GM10847 (cell line): ENCODE measurements around the gene CALHM1.

Experiments used
- POLR2A ChIP-seq: IDR thresholded peaks from 2 replicates; pipeline ENCODE4 v1.6.1; 2011; ENCODE audit not compliant: insufficient read length; ENCODE audit errors: extremely low read depth

CALHM1 gene, protein sequence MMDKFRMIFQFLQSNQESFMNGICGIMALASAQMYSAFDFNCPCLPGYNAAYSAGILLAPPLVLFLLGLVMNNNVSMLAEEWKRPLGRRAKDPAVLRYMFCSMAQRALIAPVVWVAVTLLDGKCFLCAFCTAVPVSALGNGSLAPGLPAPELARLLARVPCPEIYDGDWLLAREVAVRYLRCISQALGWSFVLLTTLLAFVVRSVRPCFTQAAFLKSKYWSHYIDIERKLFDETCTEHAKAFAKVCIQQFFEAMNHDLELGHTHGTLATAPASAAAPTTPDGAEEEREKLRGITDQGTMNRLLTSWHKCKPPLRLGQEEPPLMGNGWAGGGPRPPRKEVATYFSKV

DNA sequence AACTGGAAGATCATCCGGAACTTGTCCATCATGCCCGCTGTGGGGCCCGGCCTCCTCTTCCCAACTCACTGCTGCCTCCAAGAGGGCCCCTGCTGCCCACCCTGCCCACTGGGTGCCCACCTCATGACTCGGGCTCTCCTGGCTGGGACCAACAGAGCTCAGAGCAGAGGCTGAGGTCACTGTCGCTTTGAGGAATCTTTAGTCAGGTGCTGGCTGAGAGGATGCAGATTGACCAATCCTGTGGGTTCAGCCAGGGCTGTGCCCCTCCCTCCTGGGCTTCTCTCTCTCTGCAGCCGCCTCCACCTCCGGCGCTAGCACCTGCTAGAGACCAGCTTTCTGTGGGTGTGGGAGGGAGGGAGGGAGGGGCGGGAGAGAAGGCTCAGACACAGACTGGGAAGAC, at the start of gene CALHM1:
Gene CALHM1 (minus strand): TSS at position 181 of the 400 bp plus-strand sequence. CDS start 149 bp downstream, at position 32.
- no peak for TF ChIP-seq POLR2A

DNA sequence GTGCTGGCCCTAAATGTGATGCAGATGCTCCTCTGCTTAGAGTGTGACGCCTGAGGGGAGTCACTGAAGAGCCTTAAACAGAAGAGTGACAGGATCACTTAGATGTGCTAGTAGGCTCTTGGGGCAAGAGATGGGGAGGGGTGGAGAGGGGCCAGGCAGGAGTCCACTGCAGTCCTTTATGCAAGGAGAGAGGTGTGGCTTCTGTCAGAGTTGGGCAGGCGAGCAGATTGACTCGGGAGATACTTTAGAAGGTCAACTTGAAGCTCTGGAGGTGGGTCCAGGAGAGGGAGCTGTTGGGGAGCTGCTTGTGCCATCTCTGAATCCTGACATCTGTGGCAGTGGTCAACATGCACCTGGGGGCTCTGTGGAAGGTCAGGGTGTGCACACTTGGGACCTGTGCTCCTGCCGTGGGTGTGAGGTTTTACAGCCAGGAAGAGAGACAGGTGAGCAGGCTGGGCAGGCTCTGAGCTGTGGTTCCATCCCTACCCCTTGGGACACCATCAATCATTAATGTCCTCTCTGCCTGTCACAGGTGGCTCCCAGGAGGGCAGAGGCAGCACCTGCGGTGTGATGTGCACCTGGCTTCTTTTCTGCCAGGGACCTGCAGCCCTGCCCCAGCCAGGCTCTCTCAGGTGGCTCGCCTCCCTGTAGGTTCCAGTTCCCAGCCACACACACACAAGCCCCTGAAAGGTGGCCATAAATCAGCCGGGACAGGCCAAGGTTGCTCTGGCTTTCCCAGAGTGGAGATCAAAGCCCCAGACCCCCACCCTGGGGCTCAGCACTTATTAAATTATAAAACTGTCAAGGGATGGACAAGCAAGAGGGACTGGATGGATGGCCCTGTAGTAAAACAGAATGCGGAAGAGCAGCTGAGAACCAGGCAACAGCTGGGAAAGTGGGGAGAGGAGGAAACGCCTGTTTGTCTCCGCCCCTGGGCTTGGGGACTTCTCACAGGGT, 48.8 kb upstream of the CALHM1 start:
- no peak for TF ChIP-seq POLR2A

DNA sequence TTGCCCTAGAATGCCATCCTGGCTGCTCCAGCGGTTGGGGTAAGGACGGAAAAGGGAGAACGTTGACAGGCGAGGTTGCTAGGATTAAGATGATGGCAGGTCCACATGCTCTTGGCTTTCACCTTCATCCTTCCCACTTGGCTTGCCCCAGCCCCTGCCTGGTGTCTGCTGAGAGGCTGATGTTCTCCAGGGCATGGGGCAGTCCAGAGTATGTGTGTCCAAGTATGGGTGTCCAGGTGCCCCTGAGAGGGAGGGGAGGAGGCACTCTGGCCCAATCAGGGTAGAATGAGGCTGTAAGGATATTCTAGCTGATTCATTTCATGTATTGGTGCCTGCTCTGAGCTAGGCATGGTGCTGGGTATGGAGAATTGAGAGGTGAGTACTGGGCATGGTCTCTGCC, 47.4 kb upstream of the CALHM1 start:
- TF ChIP-seq POLR2A, result no peak

DNA sequence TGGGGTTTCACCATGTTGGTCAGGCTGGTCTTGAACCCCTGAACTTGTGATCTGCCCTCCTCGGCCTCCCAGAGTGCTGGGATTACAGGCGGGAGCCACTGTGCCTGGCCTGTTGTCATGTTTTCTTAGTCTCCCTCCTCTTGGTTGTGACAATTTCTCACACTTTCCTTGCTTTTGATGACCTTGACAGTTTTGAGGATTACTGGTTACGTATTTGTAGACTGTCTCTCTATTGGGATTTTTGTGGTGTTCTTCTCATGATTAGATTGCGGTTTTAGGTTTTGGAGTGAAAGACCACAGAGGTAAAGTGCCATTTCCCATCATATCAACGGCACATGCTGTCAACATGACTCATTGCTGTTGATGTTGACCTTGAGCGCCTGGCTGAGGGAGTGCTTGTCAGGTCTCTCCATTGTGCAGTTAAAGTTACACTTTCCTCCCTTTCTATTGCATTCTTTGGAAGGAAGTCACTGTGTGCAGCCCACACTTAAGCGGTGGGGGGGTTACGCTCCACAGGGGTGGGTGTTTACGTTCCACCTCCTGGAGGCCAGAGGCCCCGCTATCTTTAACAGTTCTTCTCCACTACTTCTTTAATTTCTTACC, 45.6 kb upstream of the CALHM1 start:
- no peak for TF ChIP-seq POLR2A

DNA sequence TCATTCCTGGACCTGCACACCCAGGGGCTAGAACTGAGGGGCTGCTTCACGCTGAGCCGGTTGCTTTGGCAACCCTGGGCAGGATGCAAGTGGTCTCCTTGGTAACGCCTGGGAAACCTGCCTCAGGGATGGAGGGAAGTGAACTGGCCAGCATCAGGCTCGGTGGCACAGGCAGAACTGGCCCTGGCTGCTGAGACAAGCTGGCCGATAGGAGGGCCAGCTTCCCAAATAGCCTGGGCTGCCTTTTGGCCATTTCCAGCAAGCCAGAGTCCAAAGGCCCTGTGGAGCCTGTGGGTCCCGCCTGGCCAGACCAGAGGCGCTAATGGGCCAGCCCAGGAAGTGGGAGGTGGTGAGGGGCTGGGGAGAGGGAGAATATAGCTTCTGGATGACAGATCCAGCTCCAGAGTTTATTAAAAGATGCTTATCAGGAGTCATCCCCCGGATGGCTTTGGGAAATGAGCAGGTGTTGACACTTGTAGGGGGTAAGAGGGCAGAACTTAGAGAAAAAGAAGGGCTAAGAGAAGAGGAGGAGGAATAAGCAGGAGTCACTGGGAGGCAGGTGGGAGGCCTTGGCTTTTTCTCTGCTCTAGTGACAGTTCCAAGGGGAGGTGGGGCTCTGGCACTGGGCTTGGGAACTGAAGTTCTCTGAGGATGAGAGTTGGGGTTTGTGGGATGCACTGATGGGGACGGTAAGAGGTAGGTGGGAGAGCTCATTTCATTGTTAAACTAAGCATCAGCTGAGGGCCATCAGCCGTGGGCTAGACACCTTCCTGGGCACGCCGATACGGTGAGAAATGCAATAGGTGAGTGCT, 44.4 kb upstream of the CALHM1 start:
- no peak for TF ChIP-seq POLR2A

DNA sequence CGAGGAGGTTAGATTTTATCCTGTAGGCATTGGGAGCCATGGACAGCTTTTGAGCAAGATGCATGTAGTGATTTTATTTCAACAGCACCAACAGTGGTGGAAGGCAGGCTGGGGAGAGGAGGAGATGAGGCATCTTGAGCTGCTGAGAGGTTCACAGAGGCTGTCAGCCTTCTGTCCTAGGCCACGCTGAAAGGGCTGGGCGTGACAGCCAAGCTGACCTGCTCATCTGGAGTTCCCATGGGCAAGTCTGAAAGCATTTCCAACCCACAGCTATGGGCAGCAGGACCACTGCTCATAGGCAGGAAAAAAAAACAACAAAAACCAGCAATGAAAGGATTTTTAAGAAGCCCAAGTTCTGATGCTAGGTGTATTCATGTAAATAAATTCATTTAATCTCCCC, 42.5 kb upstream of the CALHM1 start:
- no peak for TF ChIP-seq POLR2A

DNA sequence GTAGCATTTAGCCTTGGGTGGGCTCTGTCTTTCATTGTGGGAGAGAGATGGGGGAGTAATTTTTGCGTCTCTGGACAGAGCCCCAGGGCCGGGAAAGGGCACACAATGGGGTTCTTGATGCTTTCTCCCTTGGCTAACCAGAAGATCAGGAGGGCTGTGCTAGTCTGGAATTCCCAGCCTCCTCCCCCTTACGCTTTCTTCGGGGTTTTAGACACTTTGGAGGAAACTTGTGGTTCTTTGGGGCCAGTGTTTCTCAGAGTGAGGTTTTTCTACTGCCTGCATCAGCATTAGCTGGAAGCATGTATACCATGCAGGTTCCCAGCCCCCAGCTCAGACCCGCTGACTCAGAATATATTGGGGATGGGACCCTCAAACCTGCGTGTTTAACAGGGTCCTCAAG, 41.8 kb upstream of the CALHM1 start:
- TF ChIP-seq POLR2A, result no peak

DNA sequence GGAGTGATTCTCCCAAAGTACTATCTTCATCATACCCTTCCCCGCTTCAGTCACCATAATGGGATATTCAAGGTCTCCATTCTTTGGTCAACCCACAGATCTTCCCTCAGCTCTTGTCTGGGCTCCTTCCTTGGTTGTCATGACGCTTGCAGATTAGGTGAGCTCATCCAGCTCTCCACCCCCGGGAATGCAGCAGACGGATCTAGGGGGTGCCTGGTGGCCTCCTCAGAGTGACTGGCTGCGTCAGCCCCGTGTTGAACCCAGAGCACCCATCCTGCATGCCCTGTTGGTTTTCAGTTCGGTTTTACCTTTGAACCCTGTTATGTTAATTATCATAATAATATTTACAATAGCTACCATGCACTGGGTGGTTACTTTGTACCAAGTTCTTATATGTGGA, 41.2 kb upstream of the CALHM1 start:
- TF ChIP-seq POLR2A, result no peak

DNA sequence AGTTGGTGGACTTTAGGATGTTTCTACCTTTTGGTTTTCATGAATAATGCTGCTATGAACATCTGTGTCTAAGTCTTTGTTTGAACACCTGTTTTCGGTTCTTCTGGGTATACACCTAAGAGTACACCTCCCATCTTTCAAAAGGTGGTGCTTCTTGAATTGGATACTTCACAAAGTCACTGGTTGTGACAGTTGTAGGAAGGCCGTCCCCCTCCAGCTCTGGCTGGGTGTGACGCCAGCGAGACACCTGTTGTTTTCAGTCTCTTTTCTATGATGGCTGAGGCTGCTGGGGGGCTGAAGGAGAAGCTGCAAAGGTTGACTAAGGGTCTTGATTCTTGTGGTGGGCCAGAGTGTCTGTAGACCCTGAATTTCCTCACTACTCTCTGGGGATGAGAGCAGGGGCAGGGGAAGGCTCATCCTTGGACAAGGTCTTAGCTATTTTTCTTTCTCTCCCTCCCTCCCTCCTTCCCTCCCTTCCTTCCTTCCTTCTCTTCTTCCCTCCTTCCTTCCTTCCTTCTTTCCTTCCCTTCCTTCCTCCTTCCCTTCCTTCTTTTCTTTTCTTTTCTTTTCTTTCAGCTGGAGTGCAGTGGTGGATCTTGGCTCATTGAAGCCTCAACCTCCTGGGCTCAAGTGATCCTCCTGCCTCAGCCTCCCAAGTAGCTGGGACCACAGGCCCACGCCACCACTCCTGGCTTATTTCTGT, 40.4 kb upstream of the CALHM1 start:
- no peak for TF ChIP-seq POLR2A

DNA sequence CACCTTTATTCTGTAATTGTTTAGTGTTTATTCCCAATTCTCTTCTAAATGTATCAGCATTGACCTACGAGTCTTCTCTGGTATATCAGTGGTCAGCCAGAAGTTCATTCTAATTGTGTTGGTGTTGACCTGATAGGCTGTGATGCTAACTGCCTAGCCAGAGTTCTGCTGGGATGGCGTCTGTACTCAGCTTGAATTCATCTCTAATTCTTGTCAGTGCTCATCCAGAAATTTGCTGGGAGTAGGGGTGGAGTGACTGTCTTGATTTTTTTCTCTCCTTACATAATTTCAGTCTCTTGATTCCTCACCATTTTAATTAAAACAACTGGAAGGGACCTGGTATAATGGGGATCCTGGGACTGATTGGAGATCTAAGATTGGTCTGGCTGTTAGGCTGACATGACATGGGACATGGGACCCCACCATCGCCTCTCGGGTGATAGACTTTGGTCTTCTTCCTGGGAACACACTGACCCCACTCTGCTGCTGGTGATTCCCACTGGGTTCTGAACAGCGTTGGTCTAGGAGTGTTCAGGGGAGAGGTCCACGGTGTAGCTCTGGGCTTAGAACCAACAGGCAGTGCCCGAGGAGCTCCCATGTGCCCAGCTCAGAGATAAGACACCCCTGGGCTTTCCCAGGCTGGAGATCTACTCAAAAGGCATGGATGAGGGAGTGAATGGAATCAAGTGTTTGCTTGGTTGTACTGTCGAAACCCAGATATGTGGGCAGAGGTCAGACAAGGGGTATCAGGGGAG, 38.6 kb upstream of the CALHM1 start:
- no peak for TF ChIP-seq POLR2A

DNA sequence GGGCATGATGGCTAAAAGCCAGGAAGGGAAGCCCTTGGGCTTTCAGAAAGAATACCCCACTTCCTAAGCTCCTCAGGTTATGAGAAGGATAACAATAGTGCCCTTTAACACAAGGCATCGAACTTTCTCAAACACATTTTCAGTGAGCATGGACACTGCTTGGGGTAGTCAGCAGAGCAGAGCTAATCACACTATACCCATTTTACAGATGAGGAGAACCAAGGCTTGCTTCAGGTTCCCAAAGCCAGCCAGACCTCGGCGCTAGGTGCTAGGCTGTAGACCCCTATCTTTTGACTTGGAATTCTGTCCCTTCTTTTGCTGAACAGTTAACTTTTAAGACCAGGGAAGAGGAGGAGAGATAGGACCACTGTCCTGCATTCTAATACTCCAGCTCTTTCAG, 36.6 kb upstream of the CALHM1 start:
- no peak for TF ChIP-seq POLR2A

DNA sequence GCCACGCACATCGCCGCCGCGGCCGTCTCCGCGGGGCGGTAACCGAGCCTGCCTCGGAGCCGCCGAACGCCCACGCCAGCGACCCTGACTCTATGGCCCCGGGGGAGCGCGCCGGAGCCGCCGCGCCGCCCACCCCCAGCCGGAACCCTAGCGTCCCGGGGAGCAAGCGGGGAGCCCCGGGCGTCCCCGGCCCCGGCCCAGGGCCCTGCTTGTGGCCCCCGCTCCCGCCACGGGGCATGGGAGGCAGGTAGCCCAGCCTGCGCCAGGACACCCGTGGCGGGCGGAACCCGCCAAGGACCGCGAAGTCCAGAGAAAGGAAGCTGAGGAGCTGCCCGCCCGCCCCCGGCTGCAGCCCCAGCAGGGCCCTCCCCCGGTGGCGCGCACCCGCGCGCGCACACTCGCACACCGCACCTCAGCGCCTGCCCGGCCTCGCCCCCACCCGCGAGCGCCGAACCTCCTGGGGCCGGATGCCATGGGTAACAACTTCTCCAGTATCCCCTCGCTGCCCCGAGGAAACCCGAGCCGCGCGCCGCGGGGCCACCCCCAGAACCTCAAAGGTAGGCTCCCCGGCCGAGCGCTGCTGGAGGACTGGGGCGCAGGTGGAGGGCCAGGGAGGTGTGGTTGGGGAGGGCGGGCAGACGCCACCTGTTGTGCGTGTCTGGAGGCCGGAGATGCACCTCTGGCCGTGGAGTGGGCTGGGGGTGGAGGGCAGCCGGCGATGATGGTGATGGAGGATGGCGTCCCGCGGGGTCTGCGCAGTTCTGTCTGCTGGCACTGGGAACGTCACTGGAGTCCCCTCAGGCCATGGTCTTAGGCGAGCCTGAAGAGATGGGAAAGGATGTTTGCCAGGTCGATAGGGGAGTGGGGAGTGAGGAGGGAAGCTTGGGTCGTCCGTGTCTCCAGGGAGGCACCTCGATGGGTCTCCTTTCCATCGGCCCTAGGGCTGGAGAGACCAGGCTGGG, 35.5 kb upstream of the CALHM1 start:
- no peak for TF ChIP-seq POLR2A

DNA sequence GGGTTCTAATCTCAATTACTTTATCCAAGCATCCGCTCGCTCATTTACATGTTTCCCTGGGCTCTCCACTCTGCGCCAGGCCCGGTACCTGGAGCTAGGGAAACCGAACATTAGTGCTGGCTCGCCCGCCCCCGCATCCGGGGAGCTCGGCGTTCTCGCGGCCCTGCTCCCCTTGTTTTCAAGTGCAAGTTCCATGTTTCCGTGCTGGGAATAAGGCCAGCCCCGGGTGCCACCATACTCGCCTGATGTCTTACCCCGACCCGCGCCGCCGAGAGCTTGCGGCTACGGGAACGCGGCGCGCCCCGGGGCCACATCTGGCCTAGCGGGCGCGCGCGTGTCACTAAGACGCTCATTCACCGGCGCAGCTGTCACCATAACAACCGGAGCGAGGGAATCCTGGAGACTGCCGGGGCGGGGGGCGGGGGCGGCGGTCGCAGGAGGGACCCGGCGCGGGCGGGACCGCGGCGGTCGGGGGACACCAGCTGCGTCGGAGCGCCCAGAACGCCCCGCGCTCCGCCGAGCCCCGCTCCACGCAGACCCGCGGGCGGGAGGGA, 34.7 kb upstream of the CALHM1 start, which contains the start of gene NEURL1:
Gene NEURL1 (plus strand): TSS at position 344 of the 554 bp plus-strand sequence. CDS start 683 bp downstream, outside the sequence.
- TF ChIP-seq POLR2A, result no peak
